Activated CD4-positive, alpha-beta memory T cell treated with anti-CD3 and anti-CD28 coated beads for 36 hours (primary cell): ENCODE data around the gene MIA3. TPM values are rescaled to one million over a fixed set of nuclear protein-coding genes. Genes with fewer than 3 reads are reported as not detected.

Experiments
- CTCF ChIA-PET: fragments of 350-600 bp; sonication (Branson Sonifier 250); formaldehyde crosslinking; loops from one replicate; lab custom pipeline; 2021; ENCODE audit warnings: antibody characterized with exemption, inconsistent platforms; lab: Charles Lee
- POLR2A ChIA-PET: fragments of 350-600 bp; sonication (Branson Sonifier 250); formaldehyde crosslinking; loops from one replicate; lab custom pipeline; 2021; ENCODE audit warnings: antibody characterized with exemption; lab: Charles Lee
- DNase-seq: peaks from one replicate; pipeline ENCODE4 v3.0.0-alpha.2; 2020
- H3K27ac Mint-ChIP-seq: one replicate; pipeline ENCODE4 v1.8.0; 2021; ENCODE audit warnings: mixed read lengths
- H3K27me3 Mint-ChIP-seq: one replicate; pipeline ENCODE4 v1.8.0; 2021; ENCODE audit warnings: mixed read lengths
- H3K36me3 Mint-ChIP-seq: one replicate; pipeline ENCODE4 v1.8.0; 2021; ENCODE audit warnings: mixed read lengths
- H3K4me1 Mint-ChIP-seq: one replicate; pipeline ENCODE4 v1.8.0; 2021; ENCODE audit warnings: low read depth, mixed read lengths
- H3K4me3 Mint-ChIP-seq: one replicate; pipeline ENCODE4 v1.8.0; 2021; ENCODE audit warnings: mild to moderate bottlenecking, mixed read lengths
- H3K9me3 Mint-ChIP-seq: one replicate; pipeline ENCODE4 v1.8.0; 2021; ENCODE audit warnings: mixed read lengths
- intact Hi-C: fragments of 100-400 bp; cut with micrococcal nuclease; formaldehyde crosslinking; loops from one replicate; pipeline ENCODE4 v1.15.1; 2023
- total RNA-seq, 2 experiments: library from RNA; stranded (reverse); gene quantifications; one replicate each; pipeline ENCODE4 v1.2.3, GENCODE V29; 2021

Gene MIA3
- total RNA-seq, 2 experiments from 2014 or later, result 41.5 to 43.2 TPM

- Mint-ChIP-seq H3K4me3 (no peak overlapping the region), H3K27me3 (no peaks in the 10 kb centered on the region), H3K4me1 (peaks cover 5% of the 10 kb centered on the region), H3K36me3 (peaks cover 9% of the 10 kb centered on the region), H3K9me3 (no peaks in the 10 kb centered on the region), H3K27ac (no peak overlapping the region)
- CTCF ChIA-PET, result interaction anchor here (0.6 to 1.4 kb wide), 2 partner anchors 17 to 538 kb away, joined by 3 to 4 read pairs; no protein-coding TSS in a partner anchor
- DNase-seq, result no peak
- intact Hi-C loops, result no loop called here
- POLR2A ChIA-PET, result no interaction called here
These were observed 62.2 kb downstream of the MIA3 start for GRCh38 chr1:222680080-222680479.

- Mint-ChIP-seq H3K36me3 (peaks cover 18% of the 10 kb centered on the region), H3K9me3 (no peaks in the 10 kb centered on the region), H3K4me1 (peaks cover 8% of the 10 kb centered on the region), H3K27ac (no peak overlapping the region), H3K4me3 (no peak overlapping the region), H3K27me3 (no peaks in the 10 kb centered on the region)
- ChIA-PET CTCF (no interaction called here), POLR2A (no interaction called here)
- intact Hi-C loops, result no loop called here
- no peak for DNase-seq
These were observed 73.1 kb downstream of the MIA3 start for GRCh38 chr1:222691016-222691415.

GRCh38 chr1:222694927-222695326 lies 77.0 kb downstream of the MIA3 start:
- ChIA-PET CTCF (interaction anchor here (0.7 kb wide), 1 partner anchor 386 kb away, joined by 3 read pairs; no protein-coding TSS in a partner anchor), POLR2A (interaction anchor here (0.5 kb wide), 1 partner anchor 8 kb away, joined by 4 read pairs; no protein-coding TSS in a partner anchor)
- Mint-ChIP-seq H3K27me3 (no peaks in the 10 kb centered on the region), H3K27ac (no peak overlapping the region), H3K36me3 (peaks cover 13% of the 10 kb centered on the region), H3K4me1 (peaks cover 11% of the 10 kb centered on the region), H3K4me3 (no peak overlapping the region), H3K9me3 (no peaks in the 10 kb centered on the region)
- DNase-seq, result no peak
- intact Hi-C loops, result no loop called here

- no peak for DNase-seq
- CTCF ChIA-PET, result interaction anchor here (1.0 kb wide), 1 partner anchor 16 kb away, joined by 4 read pairs; no protein-coding TSS in a partner anchor
- no peaks in the 10 kb centered on the region for H3K27me3 Mint-ChIP-seq
- POLR2A ChIA-PET, result interaction anchor here (1.1 kb wide), 1 partner anchor 16 kb away, joined by 5 read pairs; the partner anchor contains the start of genes AIDA and BROX
- H3K36me3 Mint-ChIP-seq, result peaks cover 11% of the 10 kb centered on the region
- intact Hi-C loops, result no loop called here
- H3K4me1 Mint-ChIP-seq, result peaks cover 9% of the 10 kb centered on the region
- H3K4me3 Mint-ChIP-seq, result no peak overlapping the region
- H3K9me3 Mint-ChIP-seq, result no peaks in the 10 kb centered on the region
- no peak overlapping the region for H3K27ac Mint-ChIP-seq
These were observed 78.8 kb downstream of the MIA3 start for GRCh38 chr1:222696741-222697140.

GRCh38 chr1:222697203-222697602 lies 79.3 kb downstream of the MIA3 start:
- peaks cover 13% of the 10 kb centered on the region for H3K36me3 Mint-ChIP-seq
- H3K4me3 Mint-ChIP-seq, result no peak overlapping the region
- H3K27me3 Mint-ChIP-seq, result no peaks in the 10 kb centered on the region
- intact Hi-C loops, result no loop called here
- H3K4me1 Mint-ChIP-seq, result peaks cover 9% of the 10 kb centered on the region
- H3K27ac Mint-ChIP-seq, result no peak overlapping the region
- DNase-seq, result no peak
- no peaks in the 10 kb centered on the region for H3K9me3 Mint-ChIP-seq
- ChIA-PET POLR2A (interaction anchor here (1.1 kb wide), 1 partner anchor 16 kb away, joined by 5 read pairs; the partner anchor contains the start of genes AIDA and BROX), CTCF (interaction anchor here (0.9 to 1.0 kb wide), 3 partner anchors 16 to 63 kb away, joined by 4 to 5 read pairs (median 4); no protein-coding TSS in a partner anchor)

GRCh38 chr1:222697826-222698225 lies 79.9 kb downstream of the MIA3 start:
- H3K4me3 Mint-ChIP-seq, result no peak overlapping the region
- peaks cover 7% of the 10 kb centered on the region for H3K4me1 Mint-ChIP-seq
- H3K9me3 Mint-ChIP-seq, result no peaks in the 10 kb centered on the region
- ChIA-PET POLR2A (interaction anchor here (1.1 kb wide), 1 partner anchor 15 kb away, joined by 5 read pairs; the partner anchor contains the start of genes AIDA and BROX), CTCF (interaction anchor here (0.9 to 1.0 kb wide), 3 partner anchors 15 to 63 kb away, joined by 4 to 5 read pairs (median 4); no protein-coding TSS in a partner anchor)
- peaks cover 14% of the 10 kb centered on the region for H3K36me3 Mint-ChIP-seq
- no peaks in the 10 kb centered on the region for H3K27me3 Mint-ChIP-seq
- intact Hi-C loops, result no loop called here
- H3K27ac Mint-ChIP-seq, result no peak overlapping the region
- no peak for DNase-seq

- Mint-ChIP-seq H3K4me1 (peaks cover 33% of the 10 kb centered on the region), H3K36me3 (peaks cover 27% of the 10 kb centered on the region)
These were observed 84.3 kb downstream of the MIA3 start for GRCh38 chr1:222702210-222702609.

GRCh38 chr1:222704260-222704659 lies 86.4 kb downstream of the MIA3 start:
- H3K36me3 Mint-ChIP-seq, result peaks cover 28% of the 10 kb centered on the region
- no peak overlapping the region for H3K4me3 Mint-ChIP-seq
- no peak for DNase-seq
- H3K27ac Mint-ChIP-seq, result no peak overlapping the region
- no peaks in the 10 kb centered on the region for H3K9me3 Mint-ChIP-seq
- intact Hi-C loops, result no loop called here
- H3K27me3 Mint-ChIP-seq, result no peaks in the 10 kb centered on the region
- ChIA-PET CTCF (no interaction called here), POLR2A (no interaction called here)
- H3K4me1 Mint-ChIP-seq, result peaks cover 45% of the 10 kb centered on the region

More at GRCh38 chr1:222702210-222702609, 84.3 kb downstream of the MIA3 start:
- ChIA-PET CTCF (interaction anchor here (1.5 kb wide), 1 partner anchor 422 kb away, joined by 3 read pairs; no protein-coding TSS in a partner anchor), POLR2A (no interaction called here)
- Mint-ChIP-seq H3K9me3 (no peaks in the 10 kb centered on the region), H3K4me3 (no peak overlapping the region), H3K27me3 (no peaks in the 10 kb centered on the region), H3K27ac (no peak overlapping the region)
- no peak for DNase-seq
- intact Hi-C loops, result no loop called here

GRCh38 chr1:222706815-222707214 lies 88.9 kb downstream of the MIA3 start:
- Mint-ChIP-seq H3K4me1 (peaks cover 62% of the 10 kb centered on the region), H3K27ac (no peak overlapping the region), H3K9me3 (no peaks in the 10 kb centered on the region), H3K4me3 (no peak overlapping the region), H3K36me3 (peaks cover 28% of the 10 kb centered on the region), H3K27me3 (no peaks in the 10 kb centered on the region)
- ChIA-PET CTCF (interaction anchor here (0.6 kb wide), 1 partner anchor 361 kb away, joined by 5 read pairs; no protein-coding TSS in a partner anchor), POLR2A (no interaction called here)
- intact Hi-C loops, result no loop called here
- DNase-seq, result no peak

GRCh38 chr1:222709700-222710153 lies 91.8 kb downstream of the MIA3 start:
- ChIA-PET POLR2A (no interaction called here), CTCF (no interaction called here)
- DNase-seq, result no peak
- Mint-ChIP-seq H3K36me3 (peaks cover 19% of the 10 kb centered on the region), H3K27me3 (no peaks in the 10 kb centered on the region), H3K27ac (no peak overlapping the region), H3K4me3 (no peak overlapping the region), H3K4me1 (peaks cover 54% of the 10 kb centered on the region), H3K9me3 (no peaks in the 10 kb centered on the region)
- intact Hi-C loops, result loop anchor here (5.0 kb wide), 2 partner anchors 967 to 1138 kb away; partner anchors contain the start of genes DUSP10 and TP53BP2

GRCh38 chr1:222711319-222712252 lies 93.7 kb downstream of the MIA3 start:
- H3K4me1 Mint-ChIP-seq, result peaks cover 44% of the 10 kb centered on the region
- H3K36me3 Mint-ChIP-seq, result peaks cover 20% of the 10 kb centered on the region
- ChIA-PET POLR2A (interaction anchor here (1.0 to 1.7 kb wide), 3 partner anchors 57 to 122 kb away, joined by 4 to 9 read pairs (median 8); partner anchors contain the start of gene TAF1A), CTCF (interaction anchor here (0.9 to 1.5 kb wide), 6 partner anchors 58 to 422 kb away, joined by 3 to 4 read pairs (median 3); no protein-coding TSS in a partner anchor)
- H3K9me3 Mint-ChIP-seq, result no peaks in the 10 kb centered on the region
- peak overlapping the region; percentile 98 for H3K27ac Mint-ChIP-seq
- H3K27me3 Mint-ChIP-seq, result no peaks in the 10 kb centered on the region
- DNase-seq, result peak; percentile 72
- peak overlapping the region; percentile 97 for H3K4me3 Mint-ChIP-seq
- intact Hi-C loops, result loop anchor here (1.0 to 5.0 kb wide), 6 partner anchors 21 to 1136 kb away; partner anchors contain the start of genes DUSP10, TAF1A and TP53BP2
